Endothelial cell of umbilical vein (primary cell): ENCODE results near the gene ZDHHC14.

Experiments used
- CTCF ChIP-seq, 2 donors: IDR thresholded peaks; 1 replicate in 1 of 2; 2 replicates in 1 of 2; pipeline ENCODE4 v1.5.1; 2011; ENCODE audit warnings: low read length in 2 of 2, mild to moderate bottlenecking in 2 of 2, moderate library complexity in 2 of 2, control low read depth in 1 of 2, inconsistent platforms in 1 of 2, low read depth in 1 of 2; ENCODE audit not compliant: insufficient read depth in 1 of 2; ENCODE audit errors: extremely low read depth in 1 of 2
- EZH2 ChIP-seq: IDR thresholded peaks from 2 replicates; pipeline ENCODE4 v1.6.1; 2012; ENCODE audit warnings: borderline replicate concordance, low read depth, mild to moderate bottlenecking, moderate library complexity, low read length, inconsistent platforms; ENCODE audit not compliant: severe bottlenecking
- FOS ChIP-seq: IDR thresholded peaks from 2 replicates; pipeline ENCODE4 v1.6.1; 2011; ENCODE audit warnings: mild to moderate bottlenecking, low read length, moderate library complexity, borderline replicate concordance; ENCODE audit not compliant: insufficient read depth
- GATA2 ChIP-seq: IDR thresholded peaks from 2 replicates; pipeline ENCODE4 v1.7.0; 2011; ENCODE audit warnings: low read depth, mild to moderate bottlenecking, moderate library complexity, mixed read lengths, low read length; ENCODE audit not compliant: insufficient read length, insufficient read depth
- JUN ChIP-seq: IDR thresholded peaks from 2 replicates; pipeline ENCODE4 v1.6.1; 2011; ENCODE audit warnings: borderline replicate concordance, low read depth; ENCODE audit not compliant: insufficient read length, insufficient read depth
- MAX ChIP-seq: IDR thresholded peaks from 2 replicates; pipeline ENCODE4 v1.6.1; 2011; ENCODE audit not compliant: insufficient read depth, insufficient read length
- MYC ChIP-seq: IDR thresholded peaks from one replicate; pipeline ENCODE4 v1.6.1; 2011; ENCODE audit warnings: mild to moderate bottlenecking, low read depth, low read length
- POLR2A ChIP-seq: IDR thresholded peaks from 2 replicates; pipeline ENCODE4 v1.6.1; 2012; ENCODE audit warnings: low read depth, mild to moderate bottlenecking, control low read depth, low read length
- POLR2AphosphoS5 ChIP-seq: IDR thresholded peaks from 2 replicates; pipeline ENCODE4 v1.6.1; 2012; ENCODE audit warnings: low read depth, mild to moderate bottlenecking, control low read depth, low read length, moderate library complexity; ENCODE audit not compliant: insufficient read depth

- TF ChIP-seq POLR2A (no peak), CTCF (IDR thresholded peaks at IDR 0.05; ENCODE audit: extremely low read depth in 1 of 2, insufficient read depth in 1 of 2, low read depth in 1 of 2, low read length in 2 of 2) (no peak), JUN (no peak), POLR2AphosphoS5 (no peak), EZH2 (no peak), FOS (no peak), MAX (no peak), MYC (no peak), GATA2 (no peak)
Measured at GRCh38 chr6:157634546-157634945, 253.6 kb downstream of the ZDHHC14 start.
